ENCODE data around the gene CCDC50. TPM values are rescaled to one million over a fixed set of nuclear protein-coding genes. Genes with fewer than 3 reads are reported as not detected.

The CCDC50 gene
- total RNA-seq, 1 experiment from 2014 or later = 21.0 TPM

GRCh38 chr3:191414732-191415131, 85.5 kb downstream of the CCDC50 start:
- Histone ChIP-seq H3K4ac (ENCODE audit: low read depth, low read length) (no peak overlapping the region), H3K14ac (ENCODE audit: insufficient read depth, low read length) (no peak overlapping the region), H3K79me1 (ENCODE audit: insufficient read depth, low read depth, low read length, poor library complexity, severe bottlenecking) (no peaks in the 10 kb centered on the region), H3K79me2 (ENCODE audit: insufficient read depth, low read length) (no peaks in the 10 kb centered on the region), H3T11ph (ENCODE audit: low read length) (no peak overlapping the region), H3K4me2 (ENCODE audit: insufficient read depth, insufficient read length, low read length) (no peak overlapping the region), H3K9ac (ENCODE audit: extremely low read depth, insufficient read length, low read length) (no peak overlapping the region), H3K23ac (ENCODE audit: insufficient read length, low read depth, low read length) (no peak overlapping the region), H3K23me2 (ENCODE audit: insufficient read length, low read depth, low read length, poor library complexity, severe bottlenecking) (no peaks in the 10 kb centered on the region), H3K9me3 (ENCODE audit: control insufficient read depth, low read depth, low read length) (peaks cover under 1% of the 10 kb centered on the region), H2BK20ac (ENCODE audit: low read depth, low read length, poor library complexity, severe bottlenecking) (no peak overlapping the region), H3K4me1 (ENCODE audit: insufficient read depth, low read length) (no peaks in the 10 kb centered on the region), H2BK12ac (ENCODE audit: insufficient read length, low read depth, low read length) (no peak overlapping the region), H3K56ac (ENCODE audit: insufficient read length, low read depth, low read length) (no peak overlapping the region), H3K27me3 (ENCODE audit: insufficient read depth, low read length) (no peaks in the 10 kb centered on the region), H2BK120ac (ENCODE audit: low read depth, low read length, poor library complexity, severe bottlenecking) (no peak overlapping the region), H4K8ac (replicated peaks; ENCODE audit: insufficient read length, low read depth, low read length) (no peak overlapping the region), H4K91ac (ENCODE audit: insufficient read length, low read depth, low read length) (no peak overlapping the region), H2AK5ac (ENCODE audit: insufficient read length, low read length) (no peak overlapping the region), H3K27ac (ENCODE audit: insufficient read length, low read depth, low read length) (no peak overlapping the region), H4K20me1 (ENCODE audit: control insufficient read depth, insufficient read depth, insufficient read length) (no peaks in the 10 kb centered on the region), H2BK5ac (ENCODE audit: insufficient read length, low read length) (no peak overlapping the region), H3K18ac (ENCODE audit: insufficient read length, low read depth, low read length) (no peak overlapping the region), H2BK15ac (ENCODE audit: low read depth, low read length) (no peak overlapping the region), H4K5ac (ENCODE audit: insufficient read length, low read depth, low read length) (no peak overlapping the region), H2AFZ (ENCODE audit: low read length) (no peak overlapping the region)
- no CpG with 5 or more reads among the region's 1 CpG for WGBS (ENCODE audit: extremely low coverage, insufficient read length, low lambda C conversion rate)
- Mint-ChIP-seq H3K27me3 (ENCODE audit: low read depth) (no peaks in the 10 kb centered on the region), H3K4me1 (peaks cover 5 to 11% of the 10 kb centered on the region in 2 experiments), H3K27ac (no peak overlapping the region; a peak in 1 of 7 replicates), H3K9me3 (peaks cover 17% of the 10 kb centered on the region in 2 experiments), H3K36me3 (ENCODE audit: insufficient read depth in 1 of 3, low read depth in 3 of 3) (peaks cover 8 to 17% (median 10%) of the 10 kb centered on the region in 3 experiments), H3K4me3 (no peak overlapping the region)
- DNase-seq = no peak
- TF ChIP-seq, protein P1, sequence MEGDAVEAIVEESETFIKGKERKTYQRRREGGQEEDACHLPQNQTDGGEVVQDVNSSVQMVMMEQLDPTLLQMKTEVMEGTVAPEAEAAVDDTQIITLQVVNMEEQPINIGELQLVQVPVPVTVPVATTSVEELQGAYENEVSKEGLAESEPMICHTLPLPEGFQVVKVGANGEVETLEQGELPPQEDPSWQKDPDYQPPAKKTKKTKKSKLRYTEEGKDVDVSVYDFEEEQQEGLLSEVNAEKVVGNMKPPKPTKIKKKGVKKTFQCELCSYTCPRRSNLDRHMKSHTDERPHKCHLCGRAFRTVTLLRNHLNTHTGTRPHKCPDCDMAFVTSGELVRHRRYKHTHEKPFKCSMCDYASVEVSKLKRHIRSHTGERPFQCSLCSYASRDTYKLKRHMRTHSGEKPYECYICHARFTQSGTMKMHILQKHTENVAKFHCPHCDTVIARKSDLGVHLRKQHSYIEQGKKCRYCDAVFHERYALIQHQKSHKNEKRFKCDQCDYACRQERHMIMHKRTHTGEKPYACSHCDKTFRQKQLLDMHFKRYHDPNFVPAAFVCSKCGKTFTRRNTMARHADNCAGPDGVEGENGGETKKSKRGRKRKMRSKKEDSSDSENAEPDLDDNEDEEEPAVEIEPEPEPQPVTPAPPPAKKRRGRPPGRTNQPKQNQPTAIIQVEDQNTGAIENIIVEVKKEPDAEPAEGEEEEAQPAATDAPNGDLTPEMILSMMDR (conservative IDR thresholded peaks at IDR 0.05) = peak; percentile 35; the same call in 2 of the 3 replicates

All from H9 (cell line).